B cell (primary cell): ENCODE data around the gene EIF1B. TPM values are rescaled to one million over a fixed set of nuclear protein-coding genes. Genes with fewer than 3 reads are reported as not detected.

Experiments used
- ATAC-seq: fragments of 200-7000 bp; cut with Tn5 transposase; one replicate; pipeline ENCODE4 v1.10.0; 2021; ENCODE audit warnings: low read depth, mild to moderate bottlenecking, moderate number of reproducible peaks, moderate library complexity
- CTCF ChIA-PET: fragments of 350-600 bp; sonication (Branson Sonifier 250); formaldehyde crosslinking; loops from one replicate; lab custom pipeline; 2021; ENCODE audit warnings: antibody characterized with exemption, inconsistent platforms; lab: Charles Lee
- POLR2A ChIA-PET: fragments of 350-600 bp; sonication (Branson Sonifier 250); formaldehyde crosslinking; loops from one replicate; lab custom pipeline; 2021; ENCODE audit warnings: antibody characterized with exemption; lab: Charles Lee
- DNase-seq: peaks from one replicate; pipeline ENCODE4 v3.0.0; 2013
- H2AFZ ChIP-seq: 2 replicates; pipeline ENCODE4 v1.6.1; 2012; ENCODE audit warnings: mild to moderate bottlenecking, low read depth, low read length; ENCODE audit not compliant: insufficient read depth, poor library complexity, severe bottlenecking
- H3K27ac ChIP-seq, 2 donors: 1 replicate in 1 of 2; 2 replicates in 1 of 2; pipeline ENCODE4 v1.5.1; 2012 to 2013; ENCODE audit warnings: low read length in 2 of 2, mild to moderate bottlenecking in 2 of 2, moderate library complexity in 1 of 2
- H3K27me3 ChIP-seq, 4 experiments: fragments of 200-600 bp in 1 of 4; sonication (generic) in 1 of 4; replicated peaks in 1 of 4; 1 replicate in 2 of 4; 2 replicates in 2 of 4; pipeline versions ENCODE4 v1.6.1 to v1.7.0; 2013 to 2016; ENCODE audit warnings: low read length in 3 of 4, mild to moderate bottlenecking in 2 of 4, mixed read lengths in 1 of 4, moderate library complexity in 1 of 4; ENCODE audit not compliant: insufficient read depth in 4 of 4, control insufficient read depth in 3 of 4; ENCODE audit errors: control extremely low read depth in 1 of 4
- H3K36me3 ChIP-seq, 2 experiments: replicated peaks in 1 of 2; 1 replicate in 1 of 2; 2 replicates in 1 of 2; pipeline versions ENCODE4 v1.6.1 to v1.7.1; 2013; ENCODE audit warnings: low read length in 1 of 2; ENCODE audit not compliant: insufficient read depth in 2 of 2, control insufficient read depth in 1 of 2; ENCODE audit errors: control extremely low read depth in 1 of 2, extremely low read depth in 1 of 2
- H3K4me1 ChIP-seq, 2 donors: fragments of 200-600 bp in 1 of 2; sonication (generic) in 1 of 2; 1 replicate in 1 of 2; 2 replicates in 1 of 2; pipeline versions ENCODE4 v1.5.1 to v1.6.1; 2013 to 2017; ENCODE audit warnings: low read length in 2 of 2; ENCODE audit not compliant: control insufficient read depth in 2 of 2, insufficient read depth in 2 of 2
- H3K4me2 ChIP-seq: replicated peaks from 2 replicates; pipeline ENCODE3; 2012; ENCODE audit warnings: mild to moderate bottlenecking, low read depth, low read length; ENCODE audit not compliant: poor library complexity, severe bottlenecking
- H3K4me3 ChIP-seq, 5 experiments: fragments of 200-600 bp in 1 of 5; sonication (generic) in 1 of 5; 1 replicate in 3 of 5; 2 replicates in 2 of 5; pipeline versions ENCODE4 v1.5.1 to v1.7.0; 2011 to 2016; ENCODE audit warnings: low read length in 4 of 5, mild to moderate bottlenecking in 4 of 5, low read depth in 2 of 5, control low read depth in 1 of 5, moderate library complexity in 1 of 5; ENCODE audit not compliant: insufficient read depth in 1 of 5; ENCODE audit errors: control extremely low read depth in 1 of 5, extremely low read depth in 1 of 5
- H3K79me2 ChIP-seq: fragments of 200-600 bp; sonication (generic); one replicate; pipeline ENCODE4 v1.6.0; 2016; ENCODE audit warnings: low read length; ENCODE audit not compliant: control insufficient read depth, insufficient read depth
- H3K9ac ChIP-seq: fragments of 200-600 bp; sonication (generic); 2 replicates; pipeline ENCODE4 v1.6.1; 2017; ENCODE audit warnings: mild to moderate bottlenecking, low read length, moderate library complexity
- H3K9me3 ChIP-seq, 3 donors: one replicate each; pipeline versions ENCODE4 v1.6.1 to v1.7.1; 2013; ENCODE audit warnings: low read length in 2 of 3; ENCODE audit not compliant: control insufficient read depth in 2 of 3, insufficient read depth in 1 of 3; ENCODE audit errors: control extremely low read depth in 1 of 3
- H4K20me1 ChIP-seq: 2 replicates; pipeline ENCODE4 v1.6.0; 2012; ENCODE audit warnings: mild to moderate bottlenecking, low read length; ENCODE audit not compliant: insufficient read depth, control insufficient read depth, poor library complexity, severe bottlenecking
- H3K27ac Mint-ChIP-seq: one replicate; pipeline ENCODE4 v1.8.0; 2021; ENCODE audit warnings: mixed read lengths
- H3K27me3 Mint-ChIP-seq: one replicate; pipeline ENCODE4 v1.8.0; 2021; ENCODE audit warnings: mixed read lengths
- H3K4me1 Mint-ChIP-seq: one replicate; pipeline ENCODE4 v1.8.0; 2021; ENCODE audit warnings: mixed read lengths
- H3K4me3 Mint-ChIP-seq: one replicate; pipeline ENCODE4 v1.8.0; 2021; ENCODE audit warnings: mixed read lengths
- H3K9me3 Mint-ChIP-seq: one replicate; pipeline ENCODE4 v1.8.0; 2022; ENCODE audit warnings: mixed read lengths; ENCODE audit not compliant: insufficient read depth
- CTCF ChIP-seq: fragments of 200-600 bp; IDR thresholded peaks from one replicate; pipeline ENCODE4 v1.8.0; 2022; ENCODE audit warnings: antibody characterized with exemption, mild to moderate bottlenecking
- EZH2 ChIP-seq: IDR thresholded peaks from 2 replicates; pipeline ENCODE4 v1.6.1; 2012; ENCODE audit warnings: borderline replicate concordance, low read depth, mild to moderate bottlenecking, moderate library complexity, low read length; ENCODE audit not compliant: insufficient read depth, poor library complexity, severe bottlenecking
- WGBS: methylation state at CpG from one replicate; pipeline ENCODE4 v1.1.5; 2013; ENCODE audit warnings: missing lambda C conversion rate; ENCODE audit not compliant: insufficient coverage; 5-methylcytosine and 5-hydroxymethylcytosine counted together
- intact Hi-C: fragments of 100-400 bp; cut with micrococcal nuclease; formaldehyde crosslinking; loops from one replicate; pipeline ENCODE4 v1.10.0; 2022
- polyA plus RNA-seq: library from polyadenylated mRNA; depleted of rRNA; stranded (reverse); fragments of >200 nt; gene quantifications from 2 replicates; pipeline ENCODE4 v1.2.3, GENCODE V29; 2012
- total RNA-seq, 2 donors: library from RNA; stranded (reverse); fragments of 120-200 nt in 1 of 2; gene quantifications; 1 replicate in 1 of 2; 2 replicates in 1 of 2; pipeline versions ENCODE4 v1.2.3 to v1.2.4, GENCODE V29; 2013 to 2022

EIF1B gene
- total and polyA plus RNA-seq, 2 donors (not counting 1 experiment from before 2014, with no cell fraction given), result 76.7 to 78.1 TPM

GRCh38 chr3:40333416-40333815 is 23.9 kb downstream of the EIF1B start:
- H3K4me3 Mint-ChIP-seq, result no peak overlapping the region
- Histone ChIP-seq H3K79me2 (no peaks in the 10 kb centered on the region), H3K27me3 (no peaks in the 10 kb centered on the region), H3K9ac (no peak overlapping the region), H4K20me1 (no peaks in the 10 kb centered on the region), H3K9me3 (no peaks in the 10 kb centered on the region), H3K4me1 (no peaks in the 10 kb centered on the region), H3K36me3 (no peaks in the 10 kb centered on the region), H3K4me3 (no peak overlapping the region), H3K27ac (no peak overlapping the region), H3K4me2 (no peak overlapping the region), H2AFZ (no peak overlapping the region)
- H3K27ac Mint-ChIP-seq, result no peak overlapping the region
- intact Hi-C loops, result no loop called here
- POLR2A ChIA-PET, result no interaction called here
- TF ChIP-seq EZH2 (no peak), CTCF (no peak)
- DNase-seq (no peak), ATAC-seq (no peak)
- H3K9me3 Mint-ChIP-seq, result no peaks in the 10 kb centered on the region
- 98% methylated on average over 3 of the region's 4 CpGs for WGBS
- CTCF ChIA-PET, result interaction anchor here (0.9 kb wide), 1 partner anchor 13 kb away, joined by 3 read pairs; no protein-coding TSS in a partner anchor
- H3K27me3 Mint-ChIP-seq, result peaks cover 9% of the 10 kb centered on the region
- H3K4me1 Mint-ChIP-seq, result no peaks in the 10 kb centered on the region

GRCh38 chr3:40333852-40334251 is 24.3 kb downstream of the EIF1B start:
- H3K27ac ChIP-seq, result no peak overlapping the region
- Mint-ChIP-seq H3K4me1 (no peaks in the 10 kb centered on the region), H3K27me3 (peaks cover 12% of the 10 kb centered on the region), H3K9me3 (no peaks in the 10 kb centered on the region), H3K27ac (no peak overlapping the region), H3K4me3 (no peak overlapping the region)
- no peak overlapping the region for H2AFZ ChIP-seq
- no peak overlapping the region for H3K4me2 ChIP-seq
- H3K36me3 ChIP-seq, result no peaks in the 10 kb centered on the region
- ATAC-seq (no peak), DNase-seq (no peak)
- 94% methylated on average over 3 of the region's 4 CpGs for WGBS
- H3K27me3 ChIP-seq, result no peaks in the 10 kb centered on the region
- POLR2A ChIA-PET, result no interaction called here
- intact Hi-C loops, result no loop called here
- no peaks in the 10 kb centered on the region for H4K20me1 ChIP-seq
- no peak for TF ChIP-seq EZH2
- TF ChIP-seq CTCF, result no peak
- no peak overlapping the region for H3K9ac ChIP-seq
- no peaks in the 10 kb centered on the region for H3K79me2 ChIP-seq
- no peak overlapping the region for H3K4me3 ChIP-seq
- H3K9me3 ChIP-seq, result no peaks in the 10 kb centered on the region
- no peaks in the 10 kb centered on the region for H3K4me1 ChIP-seq
- CTCF ChIA-PET, result interaction anchor here (1.1 to 1.3 kb wide), 2 partner anchors 17 to 1857 kb away, joined by 3 to 5 read pairs; no protein-coding TSS in a partner anchor
